HG03196 (cell line): ENCODE measurements around the gene KIF22.

ENCODE experiments used
- ATAC-seq: cut with Tn5 transposase; IDR thresholded peaks from one replicate; pipeline ENCODE4 v1.9.1; 2021; ENCODE audit not compliant: unreplicated experiment

The KIF22 gene

DNA sequence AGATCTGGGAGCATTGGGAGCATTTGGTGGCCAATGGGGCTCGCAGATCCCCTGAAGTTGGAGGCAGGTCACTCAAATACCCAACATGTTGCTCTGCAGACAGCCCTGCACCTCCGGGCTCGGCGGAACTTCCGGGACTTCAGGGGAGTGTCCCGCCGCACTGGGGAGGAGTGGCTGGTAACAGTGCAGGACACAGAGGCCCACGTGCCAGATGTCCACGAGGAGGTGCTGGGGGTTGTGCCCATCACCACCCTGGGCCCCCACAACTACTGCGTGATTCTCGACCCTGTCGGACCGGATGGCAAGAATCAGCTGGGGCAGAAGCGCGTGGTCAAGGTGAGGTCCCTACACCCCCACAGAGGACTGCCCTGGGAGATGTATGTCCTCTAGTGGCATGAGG, 46.1 kb downstream of the KIF22 start:
- ATAC-seq: no peak

DNA sequence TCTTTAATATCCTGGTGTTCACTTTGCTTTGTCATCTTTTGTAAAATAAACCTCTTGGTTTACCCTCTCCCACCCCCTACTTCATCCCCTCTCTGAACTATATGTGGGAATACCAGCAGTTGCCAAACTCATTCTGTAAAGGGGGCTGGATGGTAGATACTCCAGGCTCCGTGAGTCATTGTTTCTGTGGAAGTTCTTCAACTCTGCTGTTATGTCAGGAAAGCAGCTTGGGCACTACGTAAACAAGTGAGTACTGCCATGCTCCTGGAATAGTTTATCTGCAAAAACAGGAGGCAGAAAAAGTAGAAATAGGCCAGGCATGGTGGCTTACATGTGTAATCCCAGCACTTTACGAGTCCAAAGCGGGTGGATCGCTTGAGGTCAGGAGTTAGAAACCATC, 47.3 kb downstream of the KIF22 start:
- no peak for ATAC-seq

DNA sequence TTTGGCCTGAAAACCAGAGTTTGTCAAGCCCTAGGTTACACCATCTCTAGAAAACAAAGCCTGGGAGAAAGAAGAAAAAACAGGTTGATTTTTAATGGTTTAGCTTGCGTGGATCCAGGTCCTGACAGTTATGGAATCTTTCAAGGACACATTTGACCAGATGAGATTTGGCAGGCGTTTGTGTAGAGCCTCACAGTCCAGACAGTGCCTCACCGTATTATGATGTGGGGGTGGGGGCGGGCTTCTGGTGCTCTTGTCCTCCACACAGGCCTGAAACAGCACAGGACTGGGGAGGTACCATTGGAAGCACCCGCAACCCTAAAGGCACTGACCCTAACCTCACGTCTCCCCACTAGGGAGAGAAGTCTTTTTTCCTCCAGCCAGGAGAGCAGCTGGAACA, 49.3 kb downstream of the KIF22 start:
- ATAC-seq: no peak

DNA sequence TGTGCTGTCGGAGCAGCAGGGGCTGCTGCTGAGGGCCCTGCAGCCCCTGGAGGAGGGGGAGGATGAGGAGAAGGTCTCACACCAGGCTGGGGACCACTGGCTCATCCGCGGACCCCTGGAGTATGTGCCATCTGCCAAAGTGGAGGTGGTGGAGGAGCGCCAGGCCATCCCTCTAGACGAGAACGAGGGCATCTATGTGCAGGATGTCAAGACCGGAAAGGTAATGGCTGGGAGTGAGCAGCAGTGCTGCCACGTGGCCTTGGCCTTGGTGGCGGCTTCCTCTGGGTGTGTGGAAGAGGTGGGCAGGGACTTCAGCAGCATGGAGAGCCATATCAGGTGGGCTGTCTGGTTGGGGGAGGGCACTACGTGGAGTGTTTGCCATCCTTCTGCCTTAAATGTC, 49.7 kb downstream of the KIF22 start:
- no peak for ATAC-seq

DNA sequence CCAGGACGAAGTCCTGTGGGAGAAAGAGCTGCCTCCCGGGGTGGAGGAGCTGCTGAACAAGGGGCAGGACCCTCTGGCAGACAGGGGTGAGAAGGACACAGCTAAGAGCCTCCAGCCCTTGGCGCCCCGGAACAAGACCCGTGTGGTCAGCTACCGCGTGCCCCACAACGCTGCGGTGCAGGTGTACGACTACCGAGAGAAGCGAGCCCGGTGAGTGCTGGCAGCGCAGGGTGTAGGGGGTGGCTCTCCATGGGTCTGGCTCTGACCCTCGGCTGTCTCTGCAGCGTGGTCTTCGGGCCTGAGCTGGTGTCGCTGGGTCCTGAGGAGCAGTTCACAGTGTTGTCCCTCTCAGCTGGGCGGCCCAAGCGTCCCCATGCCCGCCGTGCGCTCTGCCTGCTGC, 51.1 kb downstream of the KIF22 start:
- no peak for ATAC-seq

DNA sequence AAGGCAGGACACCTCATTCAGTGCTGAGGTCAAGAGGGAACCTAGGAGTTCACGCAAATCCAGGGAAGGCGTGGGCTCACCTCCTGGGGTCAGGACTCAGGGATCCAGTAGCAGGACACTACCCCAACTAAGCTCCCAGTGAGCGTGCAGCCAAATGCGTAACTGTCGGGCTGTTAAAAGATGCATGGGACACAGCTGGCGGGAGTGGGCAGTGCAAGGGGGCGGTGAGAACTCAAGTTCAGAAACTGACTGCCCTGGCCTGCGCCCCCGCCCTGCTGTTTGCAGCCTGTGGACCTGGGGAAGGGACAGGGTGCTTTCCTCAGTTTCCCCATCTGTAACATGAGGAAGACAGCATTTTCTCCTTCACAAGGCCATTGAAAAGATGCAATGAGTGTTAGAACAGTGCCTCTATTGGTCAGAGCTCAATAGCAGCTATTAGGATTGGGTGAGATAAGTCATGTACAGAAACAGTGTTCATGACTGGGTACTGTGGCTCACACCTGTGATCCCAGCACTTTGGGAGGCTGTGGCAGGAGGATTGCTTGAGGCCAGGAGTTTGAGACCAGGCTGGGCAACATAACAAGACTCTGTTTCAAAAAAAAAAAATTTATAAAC, 52.3 kb downstream of the KIF22 start:
- no peak for ATAC-seq

DNA sequence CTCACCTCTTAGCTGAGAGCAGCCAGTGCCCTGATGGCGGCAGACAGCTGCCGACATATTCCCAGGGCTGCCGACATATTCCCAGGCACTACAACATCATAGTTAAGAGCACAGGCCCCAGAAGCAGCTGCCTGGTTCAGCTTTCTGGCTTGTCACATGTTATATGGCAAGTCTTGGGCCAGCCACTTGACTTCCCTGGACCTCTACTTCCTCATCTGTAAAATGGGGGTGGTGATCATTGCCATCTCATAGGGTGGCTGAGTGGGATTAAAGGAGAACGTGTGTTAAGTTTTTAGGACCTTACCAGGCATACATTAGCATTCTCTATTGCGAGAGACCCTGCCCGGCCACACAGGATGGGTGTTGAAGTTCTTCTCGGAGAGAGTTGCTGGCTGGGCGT, 53.4 kb downstream of the KIF22 start:
- no peak for ATAC-seq

DNA sequence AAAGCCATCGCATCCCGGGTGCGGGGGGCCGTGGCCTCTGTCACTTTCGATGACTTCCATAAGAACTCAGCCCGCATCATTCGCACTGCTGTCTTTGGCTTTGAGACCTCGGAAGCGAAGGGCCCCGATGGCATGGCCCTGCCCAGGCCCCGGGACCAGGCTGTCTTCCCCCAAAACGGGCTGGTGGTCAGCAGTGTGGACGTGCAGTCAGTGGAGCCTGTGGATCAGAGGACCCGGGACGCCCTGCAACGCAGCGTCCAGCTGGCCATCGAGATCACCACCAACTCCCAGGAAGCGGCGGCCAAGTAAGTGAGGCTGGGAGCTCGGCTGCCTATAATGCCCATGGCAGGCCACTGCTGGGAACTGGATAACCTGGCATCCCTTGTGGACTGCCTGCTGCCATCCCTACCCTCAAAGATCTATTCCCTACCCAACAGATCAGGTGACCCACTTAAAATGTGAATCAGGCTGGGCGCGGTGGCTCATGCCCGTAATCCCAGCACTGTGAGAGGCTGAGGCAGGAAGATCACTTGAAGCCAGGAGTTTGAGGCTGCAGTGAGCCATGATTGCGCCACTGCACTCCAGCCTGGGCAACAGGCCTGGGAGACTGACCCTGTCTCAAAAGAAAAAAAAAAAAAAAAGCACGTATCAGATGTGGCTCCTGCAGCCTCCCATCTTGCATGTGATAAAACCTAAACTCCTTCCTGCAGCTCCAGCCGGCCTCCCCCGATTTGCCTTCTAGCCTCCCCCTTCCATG, 54.2 kb downstream of the KIF22 start:
- no peak for ATAC-seq

DNA sequence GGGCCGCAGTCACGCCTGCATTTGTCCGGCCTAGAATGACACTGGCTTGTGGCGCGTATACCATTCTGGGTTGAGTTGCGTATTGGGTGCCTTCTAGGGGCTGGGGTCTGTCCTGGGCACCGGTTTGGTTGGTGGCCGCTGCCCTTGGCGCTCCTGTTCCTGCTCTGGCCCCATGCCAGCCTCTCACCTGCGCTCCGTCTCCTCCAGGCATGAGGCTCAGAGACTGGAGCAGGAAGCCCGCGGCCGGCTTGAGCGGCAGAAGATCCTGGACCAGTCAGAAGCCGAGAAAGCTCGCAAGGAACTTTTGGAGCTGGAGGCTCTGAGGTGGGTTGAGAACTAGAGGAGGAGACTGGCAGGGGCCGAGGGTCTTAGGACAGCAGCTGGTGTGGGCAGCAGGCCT, 55.1 kb downstream of the KIF22 start:
- no peak for ATAC-seq

DNA sequence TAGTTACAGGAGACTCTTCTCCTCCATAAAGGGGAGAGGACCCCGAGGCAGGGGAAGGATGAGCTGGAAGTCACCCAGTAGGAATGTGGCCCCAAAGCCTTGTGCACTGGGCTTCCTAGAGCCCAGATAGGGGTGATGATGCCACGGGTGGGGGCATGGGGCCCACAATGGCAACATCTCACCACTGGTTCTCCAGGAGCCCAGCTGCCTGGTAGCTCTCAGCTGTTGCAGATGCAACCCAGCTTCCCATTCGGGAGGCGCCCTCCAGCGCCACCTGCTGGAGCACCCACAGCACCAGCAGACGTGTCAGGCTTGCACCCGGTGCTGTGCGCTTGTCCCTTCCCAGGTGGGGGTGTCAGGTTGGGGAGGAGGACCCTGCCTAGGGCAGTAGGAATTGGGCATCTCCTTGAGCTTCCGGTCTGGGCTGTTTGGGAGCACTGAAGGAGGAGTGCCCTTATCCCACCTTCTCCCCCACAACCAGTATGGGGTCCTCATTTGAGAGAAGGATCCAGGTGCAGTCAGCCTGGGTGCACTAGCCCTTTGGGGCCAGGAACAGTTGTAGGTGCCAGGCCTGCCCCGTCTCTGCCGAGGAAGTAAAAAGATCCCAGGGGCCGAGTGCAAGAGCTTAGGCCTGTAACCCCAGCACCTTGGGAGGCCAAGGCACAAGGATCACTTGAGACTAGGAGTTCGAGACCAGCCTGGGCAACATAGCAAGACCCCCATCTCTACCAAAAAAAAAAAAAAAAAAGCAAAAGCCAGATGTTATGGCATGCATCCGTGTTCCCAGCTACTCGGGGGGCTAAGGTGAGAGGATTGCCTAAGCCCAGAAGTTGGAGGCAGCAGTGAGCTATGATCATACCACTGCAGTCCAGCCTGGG, 58.1 kb downstream of the KIF22 start:
- no peak for ATAC-seq

DNA sequence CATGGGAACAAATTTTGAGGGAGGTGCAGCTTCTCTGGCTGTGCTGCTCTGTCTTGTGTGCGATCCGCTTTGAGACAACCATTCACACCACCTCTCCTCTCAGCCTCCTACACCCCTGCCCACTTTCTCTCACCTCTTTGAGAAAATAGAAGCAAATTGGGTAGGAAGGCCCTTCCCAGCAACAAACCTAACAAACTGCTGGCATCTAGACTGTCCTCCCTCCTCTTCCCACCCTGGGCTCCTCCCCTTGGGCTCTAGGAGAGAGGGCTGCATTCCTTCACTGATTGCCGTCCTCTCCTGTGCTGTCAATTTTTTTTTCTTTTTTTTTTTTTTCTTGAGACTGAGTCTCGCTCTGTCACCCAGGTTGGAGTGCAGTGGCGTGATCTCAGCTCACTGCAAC, 59.0 kb downstream of the KIF22 start:
- ATAC-seq: no peak

DNA sequence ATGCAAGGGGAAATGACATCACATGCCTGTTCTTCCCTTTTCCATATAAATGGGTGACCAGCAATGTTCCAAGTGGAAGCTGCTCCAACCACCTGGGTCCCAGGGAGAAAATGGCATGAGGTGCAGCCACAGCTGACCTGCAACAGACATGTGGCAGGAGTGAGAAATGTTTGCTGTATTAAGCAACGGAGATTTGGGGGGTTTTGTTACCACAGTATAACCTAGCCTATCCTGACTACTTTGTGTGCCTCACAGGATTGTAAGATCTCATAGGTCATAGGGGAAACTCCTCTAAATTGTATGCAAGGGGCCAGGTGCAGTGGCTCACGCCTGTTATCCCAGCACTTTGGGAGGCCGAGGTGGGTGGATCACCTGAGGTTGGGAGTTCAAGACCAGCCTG, 60.4 kb downstream of the KIF22 start:
- no peak for ATAC-seq

DNA sequence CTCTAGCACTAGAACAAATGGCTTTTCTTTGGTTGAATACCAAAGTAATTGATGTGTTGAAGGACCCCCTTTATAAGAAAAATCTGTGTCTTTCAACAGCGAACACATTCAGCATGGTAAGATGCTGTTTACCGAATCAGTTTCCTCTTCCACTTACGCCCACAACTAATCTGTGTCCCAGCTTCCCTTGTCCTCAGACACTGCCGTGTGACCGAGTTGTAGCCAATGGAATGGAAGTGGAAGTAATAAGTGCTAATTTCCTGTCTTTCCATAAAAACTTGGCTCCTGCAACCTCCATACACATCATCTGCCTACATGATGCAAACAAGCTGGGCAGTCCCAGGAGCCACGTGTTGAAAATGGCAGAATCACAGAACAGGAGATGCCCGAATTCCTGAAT, 62.1 kb downstream of the KIF22 start:
- no peak for ATAC-seq

DNA sequence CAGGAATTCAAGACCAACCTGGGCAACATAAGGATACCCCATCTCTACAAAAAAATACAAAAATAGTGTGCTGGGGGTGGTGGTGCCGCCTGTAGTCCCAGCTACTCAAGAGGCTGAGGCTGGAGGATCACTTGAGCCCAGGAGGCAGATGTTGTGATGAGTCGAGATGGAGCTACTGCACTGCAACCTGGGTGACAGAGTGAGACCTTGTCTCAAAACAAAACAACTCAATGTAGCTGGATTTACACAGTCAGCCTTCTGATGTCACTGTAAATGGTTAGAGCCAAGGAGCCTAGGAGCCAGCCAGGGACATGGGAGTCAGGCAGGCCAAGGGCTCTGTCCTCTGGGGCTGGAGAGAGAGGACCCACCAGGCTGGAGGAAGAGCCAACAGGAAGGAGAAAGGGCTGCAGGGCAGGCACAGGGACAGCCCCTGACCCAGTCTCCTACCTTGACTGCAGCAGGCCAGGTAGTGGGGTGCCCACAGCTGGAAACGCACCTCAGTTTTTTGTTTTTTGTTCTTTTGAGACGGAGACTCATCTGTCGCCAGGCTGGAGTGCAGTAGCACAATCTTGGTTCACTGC, 64.1 kb downstream of the KIF22 start:
- no peak for ATAC-seq
